GM12864 (cell line): ENCODE data around the gene OCIAD1.

Source experiments
- DNase-seq: peaks from one replicate; pipeline ENCODE4 v3.0.0-alpha.2; 2011; ENCODE audit warnings: low read depth
- H3K4me3 ChIP-seq: 2 replicates; pipeline ENCODE4 v1.5.1; 2011; ENCODE audit warnings: mild to moderate bottlenecking, low read depth, low read length, control low read depth
- TF ChIP-seq, protein P1 (sequence below): IDR thresholded peaks from 2 replicates; pipeline ENCODE4 v1.5.1; 2011; ENCODE audit warnings: low read depth, mild to moderate bottlenecking, moderate library complexity, low read length, control low read depth, inconsistent platforms; ENCODE audit errors: missing control alignments

The OCIAD1 gene

DNA sequence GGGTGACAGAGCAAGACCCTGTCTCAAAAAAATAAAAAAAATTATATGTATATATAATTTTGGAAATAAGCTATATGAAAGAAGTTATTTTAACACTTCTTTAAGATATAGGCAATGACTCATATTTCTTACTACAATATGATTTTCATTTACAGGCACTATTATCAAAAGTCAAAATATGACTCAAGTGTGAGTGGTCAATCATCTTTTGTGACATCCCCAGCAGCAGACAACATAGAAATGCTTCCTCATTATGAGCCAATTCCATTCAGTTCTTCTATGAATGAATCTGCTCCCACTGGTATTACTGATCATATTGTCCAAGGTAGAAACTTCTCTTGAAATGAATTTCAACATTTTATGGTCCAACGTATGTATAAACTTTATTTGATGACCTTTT is 20.8 kb downstream of the OCIAD1 start:
- TF ChIP-seq, protein P1, sequence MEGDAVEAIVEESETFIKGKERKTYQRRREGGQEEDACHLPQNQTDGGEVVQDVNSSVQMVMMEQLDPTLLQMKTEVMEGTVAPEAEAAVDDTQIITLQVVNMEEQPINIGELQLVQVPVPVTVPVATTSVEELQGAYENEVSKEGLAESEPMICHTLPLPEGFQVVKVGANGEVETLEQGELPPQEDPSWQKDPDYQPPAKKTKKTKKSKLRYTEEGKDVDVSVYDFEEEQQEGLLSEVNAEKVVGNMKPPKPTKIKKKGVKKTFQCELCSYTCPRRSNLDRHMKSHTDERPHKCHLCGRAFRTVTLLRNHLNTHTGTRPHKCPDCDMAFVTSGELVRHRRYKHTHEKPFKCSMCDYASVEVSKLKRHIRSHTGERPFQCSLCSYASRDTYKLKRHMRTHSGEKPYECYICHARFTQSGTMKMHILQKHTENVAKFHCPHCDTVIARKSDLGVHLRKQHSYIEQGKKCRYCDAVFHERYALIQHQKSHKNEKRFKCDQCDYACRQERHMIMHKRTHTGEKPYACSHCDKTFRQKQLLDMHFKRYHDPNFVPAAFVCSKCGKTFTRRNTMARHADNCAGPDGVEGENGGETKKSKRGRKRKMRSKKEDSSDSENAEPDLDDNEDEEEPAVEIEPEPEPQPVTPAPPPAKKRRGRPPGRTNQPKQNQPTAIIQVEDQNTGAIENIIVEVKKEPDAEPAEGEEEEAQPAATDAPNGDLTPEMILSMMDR = no peak
- no peak overlapping the region for H3K4me3 ChIP-seq
- no peak for DNase-seq

DNA sequence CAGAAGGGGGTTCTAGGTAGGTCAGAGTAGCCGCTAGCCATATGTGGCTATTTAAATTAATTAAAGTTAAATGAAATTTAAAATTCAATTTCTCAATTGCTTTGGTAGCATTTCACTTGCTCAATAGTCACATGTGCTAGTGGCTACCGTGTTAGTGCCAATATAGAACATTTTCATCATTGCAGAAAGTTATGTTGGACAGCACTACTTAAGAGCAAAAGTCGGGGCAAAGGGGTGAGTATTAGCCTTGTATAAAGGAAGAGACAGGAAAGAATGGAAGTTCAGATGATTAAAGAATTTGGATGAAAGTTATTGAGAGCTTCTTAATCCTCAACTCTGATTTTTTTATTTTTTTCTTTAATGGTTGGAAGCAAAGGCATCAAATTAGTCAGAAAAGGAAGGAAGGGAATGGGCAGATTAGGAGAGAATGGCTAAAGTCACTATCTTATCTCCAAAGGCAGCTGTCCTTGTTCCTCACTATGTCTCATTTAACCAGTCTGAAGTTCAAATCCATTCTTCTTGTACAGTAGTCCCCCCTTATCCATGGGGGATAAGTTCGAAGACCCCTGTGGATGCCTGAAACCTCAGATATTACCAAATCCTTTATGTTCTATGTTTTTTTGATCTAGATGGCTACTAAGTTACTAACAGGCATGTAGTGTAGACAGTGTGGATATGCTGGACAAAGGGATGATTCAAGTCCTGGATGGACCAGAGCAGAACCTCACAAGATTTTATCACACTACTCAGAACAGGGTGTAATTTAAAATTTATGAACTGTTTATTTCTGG is 22.9 kb downstream of the OCIAD1 start:
- TF ChIP-seq, protein P1 = no peak
- DNase-seq = no peak
- no peak overlapping the region for H3K4me3 ChIP-seq

DNA sequence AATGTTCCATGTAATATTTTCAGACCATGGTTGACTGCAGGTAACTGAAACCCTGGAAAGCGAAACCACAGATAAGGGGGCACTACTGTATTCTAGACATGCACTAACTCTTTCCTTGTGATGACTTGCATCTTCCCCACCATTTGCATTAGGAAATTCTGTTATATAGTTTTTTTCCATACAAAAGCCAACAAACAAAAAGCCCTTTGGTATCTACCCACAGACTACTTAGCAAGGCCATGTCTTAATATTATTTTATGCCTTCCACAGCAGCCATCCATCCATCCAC is 23.5 kb downstream of the OCIAD1 start:
- DNase-seq = no peak
- no peak overlapping the region for H3K4me3 ChIP-seq
- TF ChIP-seq, protein P1 = no peak

DNA sequence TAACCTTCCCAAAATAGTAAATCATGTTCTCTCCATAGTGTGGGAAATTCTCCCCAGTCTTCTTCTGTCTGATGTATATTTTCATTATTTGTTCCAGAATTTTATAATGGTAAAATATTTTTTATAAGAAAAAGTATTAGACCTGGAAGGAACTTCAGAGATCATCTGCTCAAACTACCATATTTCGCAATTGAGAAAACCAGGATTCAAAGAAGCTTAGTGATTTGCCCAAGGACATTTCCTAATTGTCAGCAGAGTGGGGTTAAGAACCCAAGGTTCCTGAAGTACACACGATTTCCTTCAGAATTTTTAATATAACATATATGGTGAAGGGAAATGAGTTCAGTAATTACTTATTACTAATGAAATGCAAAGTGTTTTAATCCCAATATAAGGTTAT is 24.1 kb downstream of the OCIAD1 start:
- DNase-seq = no peak

DNA sequence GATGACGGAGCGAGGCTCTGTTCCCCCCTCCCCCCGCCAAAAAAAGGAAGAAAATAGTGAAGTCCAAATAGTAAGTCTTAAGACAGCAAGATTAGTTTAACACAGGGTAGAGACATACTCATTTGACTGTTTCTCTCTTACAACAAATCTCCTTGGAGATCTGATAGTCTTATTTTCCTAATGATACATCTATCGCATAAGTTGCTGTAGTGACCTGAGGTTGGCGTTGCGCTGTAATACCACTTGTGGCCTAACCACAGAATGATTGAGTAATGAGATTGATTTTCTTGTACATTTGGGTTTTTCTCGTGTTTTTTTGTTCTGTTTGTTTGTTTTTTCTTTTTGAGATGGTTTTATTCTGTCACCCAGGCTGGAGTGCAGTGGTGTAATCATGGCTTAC is 27.2 kb downstream of the OCIAD1 start:
- no peak overlapping the region for H3K4me3 ChIP-seq
- TF ChIP-seq, protein P1 = no peak
- no peak for DNase-seq

More for the DNA sequence above, 24.1 kb downstream of the OCIAD1 start:
- no peak overlapping the region for H3K4me3 ChIP-seq
- TF ChIP-seq, protein P1 = no peak

DNA sequence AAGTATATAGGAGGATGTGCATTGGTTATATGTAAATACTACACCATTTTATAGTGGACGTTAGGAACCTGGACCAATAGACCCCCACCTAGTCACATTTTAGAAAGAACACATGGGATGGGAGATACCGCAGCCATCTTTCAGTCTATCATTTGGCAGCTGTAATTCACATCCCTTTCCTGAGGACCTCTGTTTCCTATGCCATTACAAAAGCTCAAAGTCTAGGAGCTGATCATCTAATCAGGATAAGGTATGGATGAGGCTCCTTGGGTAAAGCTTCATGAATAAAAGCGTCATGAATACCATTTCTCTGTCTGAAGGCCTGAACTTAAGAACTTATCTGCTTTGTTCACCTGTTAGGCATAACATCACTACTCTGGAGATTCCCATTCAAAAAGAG is 31.1 kb downstream of the OCIAD1 start:
- TF ChIP-seq, protein P1 = no peak
- no peak overlapping the region for H3K4me3 ChIP-seq
- DNase-seq = no peak

DNA sequence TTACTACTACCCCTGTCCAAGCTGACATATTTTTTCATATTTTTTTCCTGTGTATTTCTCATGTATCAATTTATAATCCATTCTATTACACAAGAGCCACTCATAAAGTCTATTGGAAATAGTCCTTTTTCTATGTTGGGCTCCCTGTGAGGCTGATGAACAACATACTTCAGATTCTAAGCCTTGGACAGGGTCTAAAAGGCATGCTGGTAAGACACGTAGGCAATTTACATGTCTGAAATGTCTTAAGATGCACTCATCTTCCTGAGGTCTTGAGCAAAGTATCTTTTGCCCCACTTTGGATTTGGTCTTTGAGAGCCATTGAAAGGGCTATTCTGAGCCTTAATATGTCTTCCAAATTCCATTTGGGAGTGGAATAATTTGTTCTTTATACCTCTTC is 31.8 kb downstream of the OCIAD1 start:
- H3K4me3 ChIP-seq = no peak overlapping the region
- no peak for DNase-seq
- TF ChIP-seq, protein P1 = no peak
